K562 (cell line): ENCODE results near the gene TMEM107. TPM values are rescaled to one million over a fixed set of nuclear protein-coding genes. Genes with fewer than 3 reads are reported as not detected.

Experiments
- BRD4 ChIP-seq: fragments of 200-600 bp; sonication (generic); IDR thresholded peaks from 2 replicates; pipeline ENCODE4 v1.6.1; 2017; ENCODE audit warnings: inconsistent platforms
- C11orf30 ChIP-seq: fragments of 450-650 bp; IDR thresholded peaks from 2 replicates; pipeline ENCODE4 v1.6.1; 2016; ENCODE audit warnings: low read depth, mild to moderate bottlenecking
- CBFB ChIP-seq: sonication (generic); formaldehyde crosslinking; IDR thresholded peaks from 2 replicates; pipeline ENCODE4 v1.4.0; 2020; ENCODE audit warnings: mild to moderate bottlenecking, missing genetic modification reagents
- GMEB1 ChIP-seq: fragments of 250-450 bp; sonication (Bioruptor Pico); IDR thresholded peaks from 2 replicates; pipeline ENCODE4 v1.4.0; 2020; ENCODE audit warnings: mild to moderate bottlenecking
- GTF3C2 ChIP-seq: IDR thresholded peaks from 3 replicates; pipeline ENCODE4 v1.6.1; 2011; ENCODE audit warnings: borderline replicate concordance, mild to moderate bottlenecking, moderate library complexity; ENCODE audit not compliant: insufficient read length; ENCODE audit errors: extremely low read depth
- HNRNPLL ChIP-seq: fragments of 200-400 bp; formaldehyde crosslinking; IDR thresholded peaks from 2 replicates; pipeline ENCODE4 v1.6.1; 2017; ENCODE audit warnings: low read length, low read depth, mild to moderate bottlenecking; ENCODE audit not compliant: poor library complexity, severe bottlenecking
- L3MBTL2 ChIP-seq: fragments of 450-650 bp; IDR thresholded peaks from 2 replicates; pipeline ENCODE4 v1.6.1; 2016; ENCODE audit warnings: mild to moderate bottlenecking, moderate library complexity
- LARP7 ChIP-seq: fragments of 450-650 bp; IDR thresholded peaks from 2 replicates; pipeline ENCODE4 v1.6.1; 2016
- NR0B1 ChIP-seq: fragments of 450-650 bp; IDR thresholded peaks from one replicate; pipeline ENCODE4 v1.6.1; 2018; ENCODE audit warnings: mild to moderate bottlenecking, moderate library complexity; ENCODE audit not compliant: partially characterized antibody
- NR2F6 ChIP-seq: fragments of 450-650 bp; formaldehyde crosslinking; IDR thresholded peaks from 2 replicates; pipeline ENCODE4 v1.4.0; 2020; ENCODE audit warnings: mild to moderate bottlenecking
- SMAD2 ChIP-seq: fragments of 150-350 bp; IDR thresholded peaks from 2 replicates; pipeline ENCODE4 v1.6.1; 2014; ENCODE audit warnings: low read depth, mild to moderate bottlenecking, low read length
- SMARCC2 ChIP-seq: fragments of 450-650 bp; IDR thresholded peaks from 2 replicates; pipeline ENCODE4 v1.6.1; 2017; ENCODE audit warnings: antibody characterized with exemption, moderate library complexity, mild to moderate bottlenecking, low read depth
- SMARCE1 ChIP-seq: fragments of 450-650 bp; IDR thresholded peaks from 2 replicates; pipeline ENCODE4 v1.7.1; 2016; ENCODE audit warnings: mild to moderate bottlenecking
- TFE3 ChIP-seq: fragments of 450-650 bp; formaldehyde crosslinking; IDR thresholded peaks from 2 replicates; pipeline ENCODE4 v1.4.0; 2020; ENCODE audit warnings: mild to moderate bottlenecking, mixed read lengths
- UBTF ChIP-seq, 2 experiments: IDR thresholded peaks; 2 replicates each; pipeline ENCODE4 v1.6.1; 2012; ENCODE audit warnings: improper control_type of control experiment in 2 of 2, low read depth in 2 of 2, low read length in 2 of 2, borderline replicate concordance in 1 of 2
- polyA plus RNA-seq, 8 experiments: library from polyadenylated mRNA; depleted of rRNA in 4 of 8; stranded (reverse) in 5 of 8; unstranded in 3 of 8; fragments of >200 nt; fragmentation: Nextera tagmentation in 2 of 8; fragmentation: Illumina TruSeq in 1 of 8; extraction: Ambion mirVana in 2 of 8; extraction: Trizol in 1 of 8; gene quantifications; 2 replicates each; pipeline versions ENCODE4 v1.2.1 to v1.2.3, GENCODE V29; 2011 to 2014; ENCODE audit warnings: inconsistent platforms in 1 of 8, missing spikeins in 1 of 8
- total RNA-seq, 7 experiments: library from RNA; depleted of rRNA in 6 of 7; stranded (reverse); fragments of >200 nt in 6 of 7; fragmentation: Illumina TruSeq in 2 of 7; extraction: Trizol in 2 of 7; gene quantifications; 2 replicates each; pipeline versions ENCODE4 v1.2.1 to v1.2.3, GENCODE V29; 2011 to 2021; ENCODE audit warnings: low replicate concordance in 1 of 7

Gene TMEM107
- total and polyA plus RNA-seq, 9 of the 15 experiments (the other 6 are each of a cell fraction or from before 2014, with no cell fraction given) = 7.1 to 26.2 (median 16.9) TPM

GRCh38 chr17:8209907-8210760 is 34.0 kb upstream of the TMEM107 start, which contains the start of gene AURKB (continued):
- TF ChIP-seq SMARCE1 (no peak), GTF3C2 (no peak), NR2F6 (CRISPR knock-in tag) (no peak), NR0B1 (no peak), C11orf30 (peak; percentile 45), SMAD2 (no peak), LARP7 (no peak), SMARCC2 (no peak), L3MBTL2 (peak; percentile 91), UBTF (IDR thresholded peaks at IDR 0.05; ENCODE audit: borderline replicate concordance in 1 of 2, low read depth in 2 of 2, low read length in 2 of 2) (no peak), GMEB1 (no peak), CBFB (CRISPR knock-in tag) (no peak), TFE3 (CRISPR knock-in tag) (no peak), HNRNPLL (peak; percentile 65), BRD4 (no peak)
